DND-41 (cell line): ENCODE results near the gene STARD8.

ENCODE experiments used
- CTCF ChIP-seq: IDR thresholded peaks from 2 replicates; pipeline ENCODE4 v1.5.1; 2012; ENCODE audit warnings: borderline replicate concordance, low read length, moderate library complexity, mild to moderate bottlenecking; ENCODE audit not compliant: poor library complexity, severe bottlenecking; ENCODE audit errors: extremely low read depth
- EZH2 ChIP-seq: IDR thresholded peaks from 3 replicates; pipeline ENCODE4 v1.6.1; 2012; ENCODE audit warnings: borderline replicate concordance, low read depth, mild to moderate bottlenecking, moderate library complexity, low read length, inconsistent platforms; ENCODE audit not compliant: severe bottlenecking

- TF ChIP-seq CTCF: no peak
- TF ChIP-seq EZH2: no peak
These were observed 2.6 kb upstream of the STARD8 start for GRCh38 chrX:68644861-68645260.
